B cell (primary cell): ENCODE data around the gene DNM1. TPM values are rescaled to one million over a fixed set of nuclear protein-coding genes. Genes with fewer than 3 reads are reported as not detected.

Experiments
- ATAC-seq: fragments of 200-7000 bp; cut with Tn5 transposase; one replicate; pipeline ENCODE4 v1.10.0; 2021; ENCODE audit warnings: low read depth, mild to moderate bottlenecking, moderate number of reproducible peaks, moderate library complexity
- CTCF ChIA-PET: fragments of 350-600 bp; sonication (Branson Sonifier 250); formaldehyde crosslinking; loops from one replicate; lab custom pipeline; 2021; ENCODE audit warnings: antibody characterized with exemption, inconsistent platforms; lab: Charles Lee
- POLR2A ChIA-PET: fragments of 350-600 bp; sonication (Branson Sonifier 250); formaldehyde crosslinking; loops from one replicate; lab custom pipeline; 2021; ENCODE audit warnings: antibody characterized with exemption; lab: Charles Lee
- DNase-seq: peaks from one replicate; pipeline ENCODE4 v3.0.0; 2013
- H2AFZ ChIP-seq: 2 replicates; pipeline ENCODE4 v1.6.1; 2012; ENCODE audit warnings: mild to moderate bottlenecking, low read depth, low read length; ENCODE audit not compliant: insufficient read depth, poor library complexity, severe bottlenecking
- H3K27ac ChIP-seq, 2 donors: 1 replicate in 1 of 2; 2 replicates in 1 of 2; pipeline ENCODE4 v1.5.1; 2012 to 2013; ENCODE audit warnings: low read length in 2 of 2, mild to moderate bottlenecking in 2 of 2, moderate library complexity in 1 of 2
- H3K27me3 ChIP-seq, 4 experiments: fragments of 200-600 bp in 1 of 4; sonication (generic) in 1 of 4; replicated peaks in 1 of 4; 1 replicate in 2 of 4; 2 replicates in 2 of 4; pipeline versions ENCODE4 v1.6.1 to v1.7.0; 2013 to 2016; ENCODE audit warnings: low read length in 3 of 4, mild to moderate bottlenecking in 2 of 4, mixed read lengths in 1 of 4, moderate library complexity in 1 of 4; ENCODE audit not compliant: insufficient read depth in 4 of 4, control insufficient read depth in 3 of 4; ENCODE audit errors: control extremely low read depth in 1 of 4
- H3K36me3 ChIP-seq, 2 experiments: replicated peaks in 1 of 2; 1 replicate in 1 of 2; 2 replicates in 1 of 2; pipeline versions ENCODE4 v1.6.1 to v1.7.1; 2013; ENCODE audit warnings: low read length in 1 of 2; ENCODE audit not compliant: insufficient read depth in 2 of 2, control insufficient read depth in 1 of 2; ENCODE audit errors: control extremely low read depth in 1 of 2, extremely low read depth in 1 of 2
- H3K4me1 ChIP-seq, 2 donors: fragments of 200-600 bp in 1 of 2; sonication (generic) in 1 of 2; 1 replicate in 1 of 2; 2 replicates in 1 of 2; pipeline versions ENCODE4 v1.5.1 to v1.6.1; 2013 to 2017; ENCODE audit warnings: low read length in 2 of 2; ENCODE audit not compliant: control insufficient read depth in 2 of 2, insufficient read depth in 2 of 2
- H3K4me2 ChIP-seq: replicated peaks from 2 replicates; pipeline ENCODE3; 2012; ENCODE audit warnings: mild to moderate bottlenecking, low read depth, low read length; ENCODE audit not compliant: poor library complexity, severe bottlenecking
- H3K4me3 ChIP-seq, 5 experiments: fragments of 200-600 bp in 1 of 5; sonication (generic) in 1 of 5; 1 replicate in 3 of 5; 2 replicates in 2 of 5; pipeline versions ENCODE4 v1.5.1 to v1.7.0; 2011 to 2016; ENCODE audit warnings: low read length in 4 of 5, mild to moderate bottlenecking in 4 of 5, low read depth in 2 of 5, control low read depth in 1 of 5, moderate library complexity in 1 of 5; ENCODE audit not compliant: insufficient read depth in 1 of 5; ENCODE audit errors: control extremely low read depth in 1 of 5, extremely low read depth in 1 of 5
- H3K79me2 ChIP-seq: fragments of 200-600 bp; sonication (generic); one replicate; pipeline ENCODE4 v1.6.0; 2016; ENCODE audit warnings: low read length; ENCODE audit not compliant: control insufficient read depth, insufficient read depth
- H3K9ac ChIP-seq: fragments of 200-600 bp; sonication (generic); 2 replicates; pipeline ENCODE4 v1.6.1; 2017; ENCODE audit warnings: mild to moderate bottlenecking, low read length, moderate library complexity
- H3K9me3 ChIP-seq, 3 donors: one replicate each; pipeline versions ENCODE4 v1.6.1 to v1.7.1; 2013; ENCODE audit warnings: low read length in 2 of 3; ENCODE audit not compliant: control insufficient read depth in 2 of 3, insufficient read depth in 1 of 3; ENCODE audit errors: control extremely low read depth in 1 of 3
- H4K20me1 ChIP-seq: 2 replicates; pipeline ENCODE4 v1.6.0; 2012; ENCODE audit warnings: mild to moderate bottlenecking, low read length; ENCODE audit not compliant: insufficient read depth, control insufficient read depth, poor library complexity, severe bottlenecking
- H3K27ac Mint-ChIP-seq: one replicate; pipeline ENCODE4 v1.8.0; 2021; ENCODE audit warnings: mixed read lengths
- H3K27me3 Mint-ChIP-seq: one replicate; pipeline ENCODE4 v1.8.0; 2021; ENCODE audit warnings: mixed read lengths
- H3K4me1 Mint-ChIP-seq: one replicate; pipeline ENCODE4 v1.8.0; 2021; ENCODE audit warnings: mixed read lengths
- H3K4me3 Mint-ChIP-seq: one replicate; pipeline ENCODE4 v1.8.0; 2021; ENCODE audit warnings: mixed read lengths
- H3K9me3 Mint-ChIP-seq: one replicate; pipeline ENCODE4 v1.8.0; 2022; ENCODE audit warnings: mixed read lengths; ENCODE audit not compliant: insufficient read depth
- CTCF ChIP-seq: fragments of 200-600 bp; IDR thresholded peaks from one replicate; pipeline ENCODE4 v1.8.0; 2022; ENCODE audit warnings: antibody characterized with exemption, mild to moderate bottlenecking
- EZH2 ChIP-seq: IDR thresholded peaks from 2 replicates; pipeline ENCODE4 v1.6.1; 2012; ENCODE audit warnings: borderline replicate concordance, low read depth, mild to moderate bottlenecking, moderate library complexity, low read length; ENCODE audit not compliant: insufficient read depth, poor library complexity, severe bottlenecking
- WGBS: methylation state at CpG from one replicate; pipeline ENCODE4 v1.1.5; 2013; ENCODE audit warnings: missing lambda C conversion rate; ENCODE audit not compliant: insufficient coverage; 5-methylcytosine and 5-hydroxymethylcytosine counted together
- intact Hi-C: fragments of 100-400 bp; cut with micrococcal nuclease; formaldehyde crosslinking; loops from one replicate; pipeline ENCODE4 v1.10.0; 2022
- polyA plus RNA-seq: library from polyadenylated mRNA; depleted of rRNA; stranded (reverse); fragments of >200 nt; gene quantifications from 2 replicates; pipeline ENCODE4 v1.2.3, GENCODE V29; 2012
- total RNA-seq, 2 donors: library from RNA; stranded (reverse); fragments of 120-200 nt in 1 of 2; gene quantifications; 1 replicate in 1 of 2; 2 replicates in 1 of 2; pipeline versions ENCODE4 v1.2.3 to v1.2.4, GENCODE V29; 2013 to 2022

The DNM1 gene
- total and polyA plus RNA-seq, 2 donors (not counting 1 experiment from before 2014, with no cell fraction given), result 0.63 to 1.3 TPM

GRCh38 chr9:128193469-128194096 lies 9.6 kb upstream of the DNM1 start:
- Mint-ChIP-seq H3K4me3 (peak overlapping the region; percentile 86), H3K9me3 (no peaks in the 10 kb centered on the region), H3K4me1 (peaks cover 23% of the 10 kb centered on the region), H3K27ac (no peak overlapping the region), H3K27me3 (no peaks in the 10 kb centered on the region)
- Histone ChIP-seq H4K20me1 (no peaks in the 10 kb centered on the region), H3K27me3 (no peaks in the 10 kb centered on the region), H3K4me1 (peaks cover 12 to 24% of the 10 kb centered on the region in 2 donors), H3K9ac (no peak overlapping the region), H2AFZ (peak overlapping the region; percentile 88), H3K36me3 (peaks cover 0 to 12% of the 10 kb centered on the region in 2 experiments), H3K9me3 (no peaks in the 10 kb centered on the region), H3K79me2 (peaks cover 27% of the 10 kb centered on the region), H3K27ac (no peak overlapping the region), H3K4me3 (no peak overlapping the region), H3K4me2 (peak overlapping the region; percentile 77)
- ChIA-PET CTCF (interaction anchor here (1.0 kb wide), 1 partner anchor 168 kb away, joined by 3 read pairs; no protein-coding TSS in a partner anchor), POLR2A (interaction anchor here (0.7 kb wide), 1 partner anchor 122 kb away, joined by 4 read pairs; no protein-coding TSS in a partner anchor)
- TF ChIP-seq CTCF (no peak), EZH2 (no peak)
- intact Hi-C loops, result loop anchor here (2.0 to 10.0 kb wide), 3 partner anchors 129 to 361 kb away; partner anchors contain the start of genes CERCAM, COQ4, SPTAN1 and TRUB2
- no peak for ATAC-seq
- WGBS, result 85% methylated on average over 13 of the region's 14 CpGs
- no peak for DNase-seq
